WI38 (cell line): ENCODE results near the gene PARD3.
"Not testable (repeated sequence)": the region's sequence is repeated elsewhere in the genome, so short reads cannot be mapped to it uniquely, and the experiment has no call there.

ENCODE experiments used
- H3K4me3 ChIP-seq: 2 replicates; pipeline ENCODE4 v1.5.1; 2011; ENCODE audit warnings: low read depth, mild to moderate bottlenecking, control low read depth, low read length
- CTCF ChIP-seq: IDR thresholded peaks from 2 replicates; pipeline ENCODE4 v1.5.1; 2012; ENCODE audit warnings: low read depth, mild to moderate bottlenecking, control low read depth, low read length

The PARD3 gene

DNA sequence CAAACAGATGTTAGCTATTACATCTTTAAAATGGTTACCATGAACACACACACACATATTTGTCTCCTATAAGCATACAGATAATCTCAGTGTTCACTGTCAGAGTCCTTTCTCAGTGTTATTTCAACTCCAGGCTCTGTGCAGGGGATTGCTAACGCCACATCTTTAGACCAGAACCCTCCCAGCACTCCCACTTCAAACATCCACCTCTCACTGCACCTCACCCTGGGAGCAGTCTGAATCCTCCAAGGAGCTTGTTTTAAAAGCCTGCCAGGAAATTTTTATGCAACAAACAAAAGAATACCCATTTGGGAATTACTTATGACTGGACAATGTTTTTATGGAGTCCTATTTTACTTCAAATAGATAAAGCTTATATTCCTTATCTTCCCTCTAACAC is 107.4 kb downstream of the PARD3 start:
- TF ChIP-seq CTCF: no peak

GRCh38 chr10:34706992-34707391 is 108.1 kb downstream of the PARD3 start:
- not testable (repeated sequence) for H3K4me3 ChIP-seq

More for the DNA sequence above, 107.4 kb downstream of the PARD3 start:
- H3K4me3 ChIP-seq: no peak overlapping the region

DNA sequence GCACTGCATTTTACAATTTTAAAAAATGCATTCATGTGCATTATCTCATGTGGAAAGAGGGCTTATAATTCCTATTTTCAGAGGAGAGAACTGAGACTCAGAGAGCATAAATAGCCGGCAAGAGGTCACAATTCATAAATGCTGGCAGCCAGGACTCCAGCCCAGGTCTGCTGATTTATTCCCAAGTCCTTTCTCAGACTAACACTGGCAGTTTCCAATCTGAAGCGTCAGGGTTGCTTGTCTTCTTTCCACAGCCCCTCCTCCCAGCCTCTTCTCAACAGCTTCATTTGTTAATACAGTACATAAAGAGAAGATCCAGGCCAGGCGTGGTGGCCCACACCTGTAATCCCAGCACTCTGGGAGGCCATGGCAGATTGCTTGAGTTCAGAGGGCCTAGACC is 108.9 kb downstream of the PARD3 start:
- no peak overlapping the region for H3K4me3 ChIP-seq
- TF ChIP-seq CTCF: no peak

DNA sequence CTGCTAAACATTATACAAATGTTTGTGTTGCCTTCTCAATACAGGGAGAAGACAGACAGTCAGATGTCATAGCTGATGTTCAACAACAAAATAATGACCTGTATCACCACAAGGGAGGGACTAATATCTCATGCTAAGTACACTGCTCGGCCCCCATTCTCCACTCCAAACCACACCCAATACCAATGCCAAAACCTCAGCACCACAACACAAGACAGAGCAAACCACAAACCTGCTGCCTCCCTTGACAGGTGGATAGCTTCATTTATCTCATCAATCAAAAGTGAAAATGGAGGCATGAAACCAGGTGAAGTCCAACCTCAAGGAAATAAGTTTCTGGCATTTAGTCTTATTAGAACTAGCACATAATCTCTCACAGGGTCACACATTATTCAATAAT is 109.5 kb downstream of the PARD3 start:
- no peak overlapping the region for H3K4me3 ChIP-seq
- no peak for TF ChIP-seq CTCF

GRCh38 chr10:34704526-34705184 is 110.4 kb downstream of the PARD3 start:
- H3K4me3 ChIP-seq: no peak overlapping the region
- no peak for TF ChIP-seq CTCF

- no peak for TF ChIP-seq CTCF
- no peak overlapping the region for H3K4me3 ChIP-seq
Observed at GRCh38 chr10:34702982-34703381, 112.1 kb downstream of the PARD3 start.

- H3K4me3 ChIP-seq: no peak overlapping the region
- TF ChIP-seq CTCF: no peak
Observed at GRCh38 chr10:34702093-34702937, 112.8 kb downstream of the PARD3 start.
